CD1c-positive myeloid dendritic cell (primary cell): ENCODE results near the gene NAALADL2.
"Not testable (repeated sequence)": the region's sequence is repeated elsewhere in the genome, so short reads cannot be mapped to it uniquely, and the experiment has no call there.

Experiments used
- DNase-seq: peaks from one replicate; pipeline ENCODE4 v3.0.0-alpha.2; 2016; ENCODE audit errors: extremely low spot score

Gene NAALADL2

GRCh38 chr3:175479800-175480199 lies 620.7 kb downstream of the NAALADL2 start:
- no peak for DNase-seq

DNA sequence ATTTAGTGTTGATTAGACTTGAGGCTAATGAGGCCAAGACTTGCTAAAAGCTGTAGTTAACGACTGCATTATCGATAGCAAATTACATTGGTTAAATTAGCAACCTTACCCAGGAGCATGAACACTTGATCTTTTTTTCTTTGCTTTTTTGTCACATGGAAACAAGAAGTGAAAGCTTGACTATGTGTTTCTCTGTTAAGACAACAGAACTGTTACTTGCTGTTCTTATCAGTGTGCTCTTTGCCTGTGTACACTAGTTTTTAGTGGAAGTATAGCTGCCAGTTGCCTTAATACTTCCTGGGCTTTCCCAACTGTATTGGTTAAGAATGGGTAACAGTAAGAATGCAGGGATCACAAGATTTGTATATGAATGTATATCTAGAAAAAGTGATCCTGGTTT lies 625.5 kb downstream of the NAALADL2 start:
- no peak for DNase-seq

GRCh38 chr3:175485436-175485835 lies 626.3 kb downstream of the NAALADL2 start:
- no peak for DNase-seq

DNA sequence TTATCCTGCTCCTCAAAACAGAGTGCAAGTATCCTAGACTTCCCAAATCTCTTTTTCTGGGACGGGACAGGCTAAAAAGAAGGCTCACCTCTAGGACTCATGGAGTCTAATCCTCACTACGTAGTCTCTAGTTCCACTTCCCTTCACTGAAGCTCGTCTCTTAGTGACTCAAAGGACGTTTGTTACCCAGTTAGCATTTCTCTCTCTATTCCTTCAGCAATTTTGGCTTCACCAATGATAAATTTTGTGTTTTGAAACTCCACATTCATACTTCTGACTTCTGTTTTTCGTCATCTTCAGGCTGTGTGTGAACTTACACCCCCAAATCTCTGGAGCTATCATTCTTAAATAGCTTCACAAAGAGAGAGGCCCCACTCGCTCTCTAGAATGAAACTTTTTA lies 627.1 kb downstream of the NAALADL2 start:
- peak; percentile 8 for DNase-seq

DNA sequence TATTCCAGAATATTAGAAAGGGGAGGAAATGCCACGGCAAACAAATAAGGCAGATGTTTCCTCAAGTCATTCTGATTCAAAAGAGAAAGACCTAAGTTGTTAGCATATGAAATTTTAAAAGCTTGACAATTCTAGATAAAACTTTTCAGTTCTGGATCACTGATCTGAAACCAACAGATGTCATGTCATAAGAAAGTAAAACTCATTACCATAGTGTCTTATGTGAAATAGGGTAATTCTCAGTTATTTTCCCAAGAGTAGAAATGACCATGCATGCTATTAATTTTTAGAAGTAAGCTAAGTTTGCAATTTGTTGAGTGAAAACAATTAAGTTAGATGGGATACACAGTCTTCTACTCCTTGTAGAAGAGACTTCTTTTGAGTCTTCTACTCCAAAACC lies 630.3 kb downstream of the NAALADL2 start:
- DNase-seq: no peak

- DNase-seq: no peak
Measured at GRCh38 chr3:175493301-175493700, 634.2 kb downstream of the NAALADL2 start.

GRCh38 chr3:175495331-175495730 lies 636.2 kb downstream of the NAALADL2 start:
- DNase-seq: peak; percentile 9

DNA sequence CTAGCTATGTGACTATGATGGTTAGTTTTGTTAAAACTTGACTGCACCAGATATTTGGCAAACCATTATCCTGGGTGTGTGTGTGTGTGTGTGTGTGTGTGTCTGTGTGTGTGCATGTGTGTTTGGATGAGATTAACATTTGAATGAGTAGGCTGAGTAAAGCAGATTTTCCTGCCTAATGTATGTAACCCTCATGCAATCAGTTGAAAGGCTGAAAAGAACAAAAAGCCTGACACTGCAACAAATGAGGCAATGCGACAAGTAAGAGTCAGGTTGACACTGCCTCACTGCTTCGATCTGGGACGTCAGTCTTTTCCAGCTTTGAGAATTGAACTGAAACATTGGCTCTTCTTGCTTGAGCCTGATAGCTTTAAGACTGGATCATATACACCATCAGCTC lies 643.0 kb downstream of the NAALADL2 start:
- DNase-seq: no peak

- DNase-seq: no peak
Measured at GRCh38 chr3:175511219-175511785, 652.2 kb downstream of the NAALADL2 start.

DNA sequence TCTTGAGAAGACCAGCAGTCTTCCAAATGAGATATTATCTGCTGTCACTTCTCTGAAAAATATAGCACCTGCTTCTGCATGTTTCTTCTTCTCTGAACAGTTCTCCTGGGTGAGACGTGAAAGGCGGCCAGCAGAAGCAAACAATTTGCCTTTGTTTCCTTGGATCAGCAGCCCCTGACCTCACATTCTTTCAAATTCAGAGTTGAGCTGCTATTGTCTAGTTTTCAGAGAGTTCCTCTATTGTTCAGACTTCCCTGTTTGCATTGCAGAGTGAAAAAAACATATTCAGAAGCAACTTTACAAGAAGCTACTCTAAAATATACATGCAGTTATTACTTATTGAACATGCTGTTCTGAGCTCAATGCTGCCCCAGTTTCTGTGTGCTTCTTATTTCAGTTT lies 653.6 kb downstream of the NAALADL2 start:
- DNase-seq: no peak

- no peak for DNase-seq
Measured at GRCh38 chr3:175518459-175518858, 659.3 kb downstream of the NAALADL2 start.

- no peak for DNase-seq
Measured at GRCh38 chr3:175521406-175521805, 662.3 kb downstream of the NAALADL2 start.

- DNase-seq: no peak
Measured at GRCh38 chr3:175526191-175526590, 667.1 kb downstream of the NAALADL2 start.

GRCh38 chr3:175526609-175527280 lies 667.6 kb downstream of the NAALADL2 start:
- peak; percentile 2 for DNase-seq

GRCh38 chr3:175528693-175529092 lies 669.6 kb downstream of the NAALADL2 start:
- DNase-seq: not testable (repeated sequence)

DNA sequence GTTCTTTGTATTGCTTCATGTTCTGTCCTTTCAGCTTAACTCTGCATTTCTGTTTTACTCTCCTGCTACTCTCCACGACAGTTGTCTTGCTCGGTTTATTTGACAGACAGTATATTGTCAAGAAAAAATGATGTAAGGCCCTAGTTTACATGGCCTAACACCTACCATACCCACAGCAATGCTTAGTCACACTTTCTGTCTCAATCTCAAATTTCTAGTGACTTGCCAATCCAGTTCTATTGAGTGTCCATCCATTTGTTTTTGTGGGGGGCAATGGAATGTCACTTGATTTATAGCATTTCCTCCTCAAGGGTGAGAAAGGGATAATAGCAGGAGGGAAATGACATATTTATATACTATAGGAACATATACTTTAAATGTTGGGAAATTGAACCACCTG lies 676.2 kb downstream of the NAALADL2 start:
- DNase-seq: no peak

- DNase-seq: no peak
Measured at GRCh38 chr3:175546115-175546514, 687.0 kb downstream of the NAALADL2 start.

DNA sequence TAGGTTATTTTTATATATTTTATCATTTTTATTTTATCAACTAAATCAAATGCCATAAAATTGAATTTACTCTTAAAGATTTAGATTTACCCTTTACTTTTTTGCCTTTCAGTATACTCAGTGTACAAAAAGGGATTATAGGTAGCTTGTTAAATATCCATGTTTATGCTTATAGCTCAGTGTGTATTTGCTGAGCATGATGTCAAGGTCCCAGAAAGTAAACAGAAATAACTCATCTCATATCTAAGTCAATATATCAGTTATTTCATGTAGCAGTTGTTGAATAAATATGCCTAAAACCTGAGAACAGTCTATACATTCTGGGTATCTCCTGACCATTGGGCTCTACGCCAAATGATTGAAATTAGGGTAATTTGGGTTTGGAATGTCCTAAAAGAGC lies 693.8 kb downstream of the NAALADL2 start:
- DNase-seq: no peak

DNA sequence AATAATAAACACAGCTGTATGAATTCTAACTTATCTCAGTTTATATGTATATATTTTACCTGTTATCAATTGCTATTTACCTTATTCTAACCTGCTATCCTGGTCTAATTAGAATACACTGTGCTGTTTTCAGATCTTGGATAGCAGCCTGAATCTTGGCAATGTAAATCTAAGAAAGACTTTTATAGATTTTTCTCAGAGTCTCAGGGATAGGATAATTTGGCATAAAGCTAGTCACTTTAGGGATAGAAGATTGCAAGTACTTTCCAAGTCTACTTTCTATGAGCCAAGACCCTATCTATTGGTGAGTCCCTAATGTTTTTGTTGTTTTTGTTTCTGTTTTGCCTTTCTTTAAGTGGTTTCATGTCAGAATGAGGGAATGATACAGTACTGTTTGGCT lies 695.7 kb downstream of the NAALADL2 start:
- DNase-seq: no peak

- no peak for DNase-seq
Measured at GRCh38 chr3:175558261-175558660, 699.1 kb downstream of the NAALADL2 start.

GRCh38 chr3:175564363-175564762 lies 705.2 kb downstream of the NAALADL2 start:
- DNase-seq: no peak

DNA sequence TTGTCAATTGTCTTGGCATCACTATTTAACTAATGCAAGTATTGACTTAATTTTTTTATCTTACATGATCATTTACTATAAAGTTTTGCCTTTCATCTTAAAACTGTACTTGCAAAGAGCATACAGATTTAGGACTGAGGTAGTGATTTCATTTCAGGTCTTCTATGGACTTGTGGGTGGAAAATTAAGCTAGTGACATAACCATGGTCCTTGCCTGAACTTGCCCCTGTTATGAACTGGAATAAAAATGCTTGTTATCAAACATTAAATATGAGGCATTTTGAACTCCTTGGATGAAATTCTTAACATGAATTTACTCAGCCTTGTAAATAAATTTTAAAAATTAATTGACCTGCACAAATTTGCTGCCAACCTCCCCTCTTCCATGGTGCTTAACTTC lies 712.0 kb downstream of the NAALADL2 start:
- no peak for DNase-seq

GRCh38 chr3:175573226-175573625 lies 714.1 kb downstream of the NAALADL2 start:
- DNase-seq: no peak

GRCh38 chr3:175580318-175580717 lies 721.2 kb downstream of the NAALADL2 start:
- DNase-seq: no peak
